ENCODE data around the gene MS4A13.
A peak's percentile ranks its signal among the peaks of the same experiment; 100 is the strongest.
"Not testable (repeated sequence)": the region's sequence is repeated elsewhere in the genome, so short reads cannot be mapped to it uniquely, and the experiment has no call there.

MS4A13 gene

GRCh38 chr11:60504219-60504905, 10.8 kb upstream of the MS4A13 start:
- peaks cover 13% of the 10 kb centered on the region for H3K9me3 Mint-ChIP-seq
- TF ChIP-seq CTCF (IDR thresholded peaks at IDR 0.05), result no peak
- H3K36me3 Mint-ChIP-seq (ENCODE audit: low read depth), result no peaks in the 10 kb centered on the region
- DNase-seq, result no peak
- peaks cover 5% of the 10 kb centered on the region for H3K4me1 Mint-ChIP-seq
- no peaks in the 10 kb centered on the region for H3K27me3 Mint-ChIP-seq (ENCODE audit: low read depth, poor library complexity)
- no peak overlapping the region for H3K4me3 Mint-ChIP-seq
- peak overlapping the region; percentile 44 for H3K27ac Mint-ChIP-seq

DNA sequence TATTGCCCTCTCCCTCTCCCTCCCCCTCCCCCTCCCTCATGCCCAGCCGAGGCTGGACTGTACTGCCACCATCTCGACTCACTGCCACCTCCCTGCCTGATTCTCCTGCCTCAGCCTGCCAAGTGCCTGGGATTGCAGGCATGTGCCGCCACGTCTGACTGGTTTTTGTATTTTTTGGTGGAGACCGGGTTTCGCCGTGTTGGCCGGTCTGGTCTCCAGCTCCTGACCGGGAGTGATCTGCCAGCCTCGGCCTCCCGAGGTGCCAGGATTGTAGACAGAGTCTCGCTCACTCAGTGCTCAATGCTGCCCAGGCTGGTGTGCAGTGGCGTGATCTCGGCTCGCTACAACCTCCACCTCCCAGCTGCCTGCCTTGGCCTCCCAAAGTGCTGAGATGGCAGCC, 5.6 kb upstream of the MS4A13 start:
- not testable (repeated sequence) for H3K4me1 Mint-ChIP-seq; H3K27me3 Mint-ChIP-seq (ENCODE audit: low read depth, poor library complexity); H3K27ac Mint-ChIP-seq; H3K36me3 Mint-ChIP-seq (ENCODE audit: low read depth); DNase-seq; H3K4me3 Mint-ChIP-seq
- H3K9me3 Mint-ChIP-seq, result peaks cover 23% of the 10 kb centered on the region

- H3K36me3 Mint-ChIP-seq (ENCODE audit: low read depth); H3K27me3 Mint-ChIP-seq (ENCODE audit: low read depth, poor library complexity); H3K27ac Mint-ChIP-seq; H3K4me1 Mint-ChIP-seq; H3K4me3 Mint-ChIP-seq; DNase-seq: not testable (repeated sequence)
- peaks cover 18% of the 10 kb centered on the region for H3K9me3 Mint-ChIP-seq
Observed at GRCh38 chr11:60510209-60510608, 5.0 kb upstream of the MS4A13 start.

DNA sequence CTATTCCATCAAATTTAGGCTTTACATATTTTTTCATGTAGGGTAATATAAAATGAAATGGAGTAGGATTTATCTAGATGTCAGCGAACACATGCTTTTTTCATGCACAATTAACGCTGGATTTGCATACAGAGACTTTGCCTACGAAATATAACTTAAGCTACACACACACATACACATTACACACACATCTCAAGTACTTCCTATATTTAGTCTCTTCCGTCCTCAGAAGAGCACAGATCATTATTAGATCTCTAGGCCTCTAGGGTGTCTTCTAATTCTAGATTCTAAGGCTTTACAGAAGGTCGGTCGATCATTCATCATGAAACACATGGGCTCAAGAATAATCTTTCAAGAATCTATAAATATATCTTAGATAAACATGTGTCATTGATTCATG, 3.8 kb upstream of the MS4A13 start:
- H3K4me1 Mint-ChIP-seq, result no peaks in the 10 kb centered on the region
- H3K36me3 Mint-ChIP-seq (ENCODE audit: low read depth), result no peaks in the 10 kb centered on the region
- peaks cover 18% of the 10 kb centered on the region for H3K9me3 Mint-ChIP-seq
- no peak for DNase-seq
- H3K4me3 Mint-ChIP-seq, result no peak overlapping the region
- no peaks in the 10 kb centered on the region for H3K27me3 Mint-ChIP-seq (ENCODE audit: low read depth, poor library complexity)
- H3K27ac Mint-ChIP-seq, result no peak overlapping the region
- no peak for TF ChIP-seq CTCF (IDR thresholded peaks at IDR 0.05)

DNA sequence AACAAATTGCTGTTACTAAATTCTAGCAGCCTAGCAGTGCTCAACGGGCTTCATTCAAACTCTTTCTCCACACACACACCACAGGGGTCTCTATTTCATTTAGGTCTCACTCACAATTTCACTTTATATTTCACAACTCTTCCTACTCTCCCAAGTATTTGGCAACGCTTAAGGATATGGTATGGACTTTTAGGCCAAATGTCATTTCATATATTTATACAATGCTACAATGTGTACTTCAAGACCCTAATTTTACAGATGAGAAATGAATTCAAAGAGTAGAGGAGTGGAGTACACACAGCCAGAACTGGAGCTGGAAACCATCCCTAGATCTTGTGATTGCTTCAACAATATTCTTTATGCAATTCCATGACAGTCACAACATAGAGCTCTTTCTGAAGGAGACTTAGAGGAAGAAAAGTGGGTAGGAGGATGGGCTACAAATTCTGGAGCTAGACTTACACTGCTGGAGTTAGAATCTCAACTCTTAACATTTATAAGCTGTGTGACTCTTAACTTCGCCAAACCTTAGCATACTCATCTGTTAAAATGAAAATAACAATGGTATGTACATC, 2.5 kb upstream of the MS4A13 start:
- H3K9me3 Mint-ChIP-seq, result peaks cover 18% of the 10 kb centered on the region
- H3K36me3 Mint-ChIP-seq (ENCODE audit: low read depth), result no peaks in the 10 kb centered on the region
- peak overlapping the region; percentile 14 for H3K27ac Mint-ChIP-seq
- H3K4me3 Mint-ChIP-seq, result no peak overlapping the region
- H3K27me3 Mint-ChIP-seq (ENCODE audit: low read depth, poor library complexity), result no peaks in the 10 kb centered on the region
- DNase-seq, result no peak
- TF ChIP-seq CTCF (IDR thresholded peaks at IDR 0.05), result no peak
- H3K4me1 Mint-ChIP-seq, result no peaks in the 10 kb centered on the region

DNA sequence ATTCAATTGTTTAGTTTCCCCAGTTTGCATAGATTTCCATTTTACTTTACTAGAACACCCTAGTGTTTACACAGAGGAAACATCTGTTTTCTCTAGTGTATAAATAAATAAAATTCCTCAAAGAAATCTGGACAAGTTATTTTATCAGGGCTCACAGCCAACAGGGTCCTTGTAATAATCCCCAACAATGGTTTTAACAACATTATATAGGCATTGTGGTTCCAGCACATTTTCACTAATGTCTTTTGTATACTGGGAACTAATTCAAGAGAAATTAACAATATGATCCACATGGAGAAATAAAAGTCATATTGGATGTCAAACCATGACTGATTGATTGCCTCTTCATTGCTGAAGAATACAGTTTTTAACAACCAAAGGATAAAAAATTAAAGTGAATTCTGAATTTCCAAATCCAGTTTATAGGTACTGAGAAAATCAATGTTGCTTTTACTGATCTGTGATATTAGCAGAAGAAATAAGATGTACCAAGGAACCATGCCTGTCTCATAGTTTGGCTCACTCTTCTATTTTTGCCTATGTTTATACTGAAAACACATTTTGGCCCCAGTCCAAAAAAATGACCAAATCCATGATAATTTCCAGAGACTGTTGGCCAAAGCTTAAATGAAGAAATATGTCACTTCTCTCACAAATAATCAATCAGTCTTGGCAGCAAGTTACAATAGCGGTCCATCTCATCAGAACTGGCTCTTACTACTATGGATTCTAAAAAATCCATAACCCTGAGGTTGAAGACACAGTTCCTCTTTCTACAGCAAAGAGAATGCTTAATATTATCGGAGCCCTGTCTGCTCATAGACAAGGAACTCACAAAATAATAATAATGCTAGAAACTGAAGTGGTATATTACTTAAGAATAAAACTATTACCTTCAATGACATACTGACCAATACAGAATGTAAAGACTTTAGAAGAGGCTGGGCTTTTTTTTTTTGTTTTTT, 1.4 kb upstream of the MS4A13 start:
- Mint-ChIP-seq H3K4me3 (no peak overlapping the region), H3K36me3 (ENCODE audit: low read depth) (no peaks in the 10 kb centered on the region), H3K4me1 (no peaks in the 10 kb centered on the region), H3K27me3 (ENCODE audit: low read depth, poor library complexity) (no peaks in the 10 kb centered on the region), H3K27ac (no peak overlapping the region), H3K9me3 (peaks cover 14% of the 10 kb centered on the region)
- no peak for TF ChIP-seq CTCF (IDR thresholded peaks at IDR 0.05)
- no peak for DNase-seq

Measured in nephron progenitor cell (in vitro differentiated cells).